ENCODE results near the gene DDX52.

DDX52 gene

DNA sequence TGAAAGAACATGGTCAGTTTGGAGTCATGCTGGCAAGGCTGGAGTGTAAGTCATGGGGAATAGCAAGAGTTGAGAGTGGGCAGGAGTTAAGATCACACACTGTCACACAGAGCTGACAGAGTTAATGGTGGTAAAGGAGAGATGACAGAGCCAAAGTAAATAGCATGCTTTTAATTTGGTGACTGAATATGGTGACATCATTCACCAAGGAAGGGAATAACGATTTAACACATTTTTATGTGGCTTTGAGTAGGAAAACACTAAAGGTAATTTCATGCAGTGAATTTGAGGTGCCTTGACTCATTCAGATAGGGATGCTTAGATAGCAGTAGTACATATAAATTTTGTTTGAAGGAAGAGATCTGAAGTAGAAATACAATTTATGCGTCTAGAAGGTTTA is 76.1 kb downstream of the DDX52 start:
- no peak overlapping the region for H3K27ac ChIP-seq (ENCODE audit: low read depth, low read length)
- H3K36me3 ChIP-seq (ENCODE audit: control insufficient read depth, insufficient read depth, low read length) = peaks cover 19% of the 10 kb centered on the region

DNA sequence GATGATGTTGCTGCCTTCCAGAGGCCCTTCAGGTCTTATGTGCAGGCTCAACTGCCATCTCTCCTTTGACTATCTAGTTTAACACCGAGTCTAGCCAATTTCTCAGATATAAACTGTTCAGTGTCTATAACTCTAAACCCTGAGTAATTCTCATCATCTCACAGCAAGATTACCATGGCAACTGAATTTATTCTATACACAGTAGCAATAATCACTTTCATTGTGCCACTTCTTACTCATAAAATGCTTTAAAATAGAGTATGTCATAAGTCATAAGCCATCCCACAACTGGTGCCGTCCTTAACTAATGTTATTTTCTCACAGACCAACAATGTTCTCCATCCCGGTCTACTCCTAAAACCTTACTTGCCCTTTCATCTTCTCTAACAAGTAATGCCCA is 79.0 kb downstream of the DDX52 start:
- no peak overlapping the region for H3K9ac ChIP-seq (ENCODE audit: low read length)
- H3K4me3 ChIP-seq (ENCODE audit: low read length) = no peak overlapping the region
- H3K27me3 ChIP-seq (ENCODE audit: control insufficient read depth, insufficient read depth, low read length) = no peaks in the 10 kb centered on the region
- H3K36me3 ChIP-seq (ENCODE audit: control insufficient read depth, insufficient read depth, low read length) = peaks cover 18% of the 10 kb centered on the region
- no peaks in the 10 kb centered on the region for H3K4me1 ChIP-seq (ENCODE audit: control insufficient read depth, insufficient read depth, low read length)
- no peak overlapping the region for H3K27ac ChIP-seq (ENCODE audit: low read depth, low read length)

More for the DNA sequence above, 76.1 kb downstream of the DDX52 start:
- Histone ChIP-seq H3K4me1 (ENCODE audit: control insufficient read depth, insufficient read depth, low read length) (no peaks in the 10 kb centered on the region), H3K9ac (ENCODE audit: low read length) (no peak overlapping the region), H3K27me3 (ENCODE audit: control insufficient read depth, insufficient read depth, low read length) (no peaks in the 10 kb centered on the region), H3K4me3 (ENCODE audit: low read length) (no peak overlapping the region)

DNA sequence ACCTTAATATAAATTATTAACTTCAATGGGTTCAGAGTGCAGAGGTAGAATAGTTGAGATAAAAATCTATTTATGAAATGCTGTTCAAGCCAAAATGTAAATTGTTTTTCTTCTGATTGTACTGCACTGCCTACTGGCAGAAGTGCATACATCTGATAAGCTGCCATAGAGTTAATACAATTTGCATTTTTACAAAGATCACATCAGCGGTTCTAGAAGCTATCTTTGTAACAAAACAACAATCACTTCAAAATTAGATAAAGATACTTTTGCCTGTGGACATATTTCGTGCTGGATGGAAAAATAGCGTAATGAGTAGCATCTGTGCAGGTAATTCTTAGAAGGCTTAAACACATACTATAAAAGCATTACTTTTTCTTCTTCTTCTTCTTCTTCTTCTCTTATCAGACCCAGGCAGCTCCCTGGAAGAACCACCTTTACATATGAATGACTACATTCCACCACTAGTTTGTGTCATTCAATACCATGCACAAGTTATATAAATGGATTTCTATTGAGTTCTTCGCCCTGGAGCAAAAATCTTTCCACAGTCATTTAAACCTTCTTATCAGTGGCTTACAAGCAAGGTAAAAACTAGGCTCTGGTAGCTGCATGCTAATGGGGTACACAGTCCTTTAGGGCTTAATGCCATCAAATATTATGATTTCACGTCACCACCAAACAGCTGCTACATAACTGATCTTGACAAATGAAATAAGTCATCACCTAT is 81.1 kb downstream of the DDX52 start:
- no peaks in the 10 kb centered on the region for H3K4me1 ChIP-seq (ENCODE audit: control insufficient read depth, insufficient read depth, low read length)
- H3K27ac ChIP-seq (ENCODE audit: low read depth, low read length) = no peak overlapping the region
- H3K27me3 ChIP-seq (ENCODE audit: control insufficient read depth, insufficient read depth, low read length) = no peaks in the 10 kb centered on the region
- peaks cover 17% of the 10 kb centered on the region for H3K36me3 ChIP-seq (ENCODE audit: control insufficient read depth, insufficient read depth, low read length)
- no peak overlapping the region for H3K9ac ChIP-seq (ENCODE audit: low read length)
- no peak overlapping the region for H3K4me3 ChIP-seq (ENCODE audit: low read length)

Measured in rectal smooth muscle tissue (tissue), 1 donor.